ENCODE measurements around the gene MYEOV.

Gene MYEOV

GRCh38 chr11:69299023-69299461, 5.1 kb downstream of the MYEOV start:
- no peak for DNase-seq (ENCODE audit: low spot score)
- no peak for TF ChIP-seq CTCF (IDR thresholded peaks at IDR 0.05; ENCODE audit: extremely low read depth, insufficient read depth, missing control alignments)
- in situ Hi-C loops (cut with MboI; ENCODE audit: low pct_unique_long_range_greater_than_20kb, low sequenced_read_pairs, unreplicated experiment), result no loop called here

GRCh38 chr11:69299572-69299971, 5.6 kb downstream of the MYEOV start:
- DNase-seq (ENCODE audit: low spot score), result no peak
- in situ Hi-C loops (cut with MboI; ENCODE audit: low pct_unique_long_range_greater_than_20kb, low sequenced_read_pairs, unreplicated experiment), result no loop called here
- no peak for TF ChIP-seq CTCF (IDR thresholded peaks at IDR 0.05; ENCODE audit: extremely low read depth, insufficient read depth, missing control alignments)

GRCh38 chr11:69300120-69301060, 6.4 kb downstream of the MYEOV start:
- DNase-seq (ENCODE audit: low spot score), result no peak
- in situ Hi-C loops (cut with MboI; ENCODE audit: low pct_unique_long_range_greater_than_20kb, low sequenced_read_pairs, unreplicated experiment), result no loop called here
- no peak for TF ChIP-seq CTCF (IDR thresholded peaks at IDR 0.05; ENCODE audit: extremely low read depth, insufficient read depth, missing control alignments)

GRCh38 chr11:69301081-69301454, 7.1 kb downstream of the MYEOV start:
- no peak for TF ChIP-seq CTCF (IDR thresholded peaks at IDR 0.05; ENCODE audit: extremely low read depth, insufficient read depth, missing control alignments)
- no peak for DNase-seq (ENCODE audit: low spot score)
- in situ Hi-C loops (cut with MboI; ENCODE audit: low pct_unique_long_range_greater_than_20kb, low sequenced_read_pairs, unreplicated experiment), result no loop called here

GRCh38 chr11:69301455-69302401, 7.8 kb downstream of the MYEOV start:
- no peak for TF ChIP-seq CTCF (IDR thresholded peaks at IDR 0.05; ENCODE audit: extremely low read depth, insufficient read depth, missing control alignments)
- in situ Hi-C loops (cut with MboI; ENCODE audit: low pct_unique_long_range_greater_than_20kb, low sequenced_read_pairs, unreplicated experiment), result no loop called here

GRCh38 chr11:69302447-69303020, 8.6 kb downstream of the MYEOV start:
- no peak for TF ChIP-seq CTCF (IDR thresholded peaks at IDR 0.05; ENCODE audit: extremely low read depth, insufficient read depth, missing control alignments)
- in situ Hi-C loops (cut with MboI; ENCODE audit: low pct_unique_long_range_greater_than_20kb, low sequenced_read_pairs, unreplicated experiment), result no loop called here

More at GRCh38 chr11:69301455-69302401, 7.8 kb downstream of the MYEOV start:
- DNase-seq (ENCODE audit: low spot score), result no peak

More at GRCh38 chr11:69302447-69303020, 8.6 kb downstream of the MYEOV start:
- DNase-seq (ENCODE audit: low spot score), result no peak

Data from GM13977 (cell line).